ENCODE measurements around the gene DUSP5.
A peak's percentile ranks its signal among the peaks of the same experiment; 100 is the strongest.
"Not testable (repeated sequence)": the region's sequence is repeated elsewhere in the genome, so short reads cannot be mapped to it uniquely, and the experiment has no call there.

Gene DUSP5

DNA sequence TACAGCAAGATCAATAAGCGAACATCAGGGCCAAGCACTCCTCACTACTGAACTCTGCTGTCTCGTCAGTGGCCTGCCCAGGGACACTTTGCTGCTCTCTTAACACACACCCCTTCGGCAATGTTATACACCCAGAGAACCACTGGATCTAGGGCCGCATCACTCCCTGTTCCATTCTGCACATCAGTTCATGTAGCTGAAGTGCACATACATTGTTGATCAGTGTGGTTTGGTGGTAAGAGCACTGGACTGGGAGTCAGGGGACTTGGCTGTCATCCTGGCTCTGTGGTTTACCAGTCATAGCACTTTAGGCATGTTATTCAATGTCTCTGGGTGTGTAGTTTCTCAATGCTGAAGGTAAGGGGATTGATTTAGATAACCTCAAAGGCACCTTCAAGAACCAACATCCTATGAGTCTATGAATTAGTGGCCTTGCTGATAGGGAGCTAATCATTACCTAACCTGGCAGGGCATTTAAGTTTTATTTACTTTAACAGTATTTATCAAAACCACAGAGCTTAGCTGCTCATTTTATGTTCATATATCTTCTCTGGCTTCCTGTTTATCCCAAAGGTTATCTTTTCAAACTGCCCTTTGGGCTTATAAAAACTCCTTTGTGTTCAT lies 24.8 kb downstream of the DUSP5 start:
- DNase-seq (ENCODE audit: low spot score) = no peak

GRCh38 chr10:110523736-110524135 lies 26.0 kb downstream of the DUSP5 start:
- DNase-seq (ENCODE audit: low spot score) = no peak

DNA sequence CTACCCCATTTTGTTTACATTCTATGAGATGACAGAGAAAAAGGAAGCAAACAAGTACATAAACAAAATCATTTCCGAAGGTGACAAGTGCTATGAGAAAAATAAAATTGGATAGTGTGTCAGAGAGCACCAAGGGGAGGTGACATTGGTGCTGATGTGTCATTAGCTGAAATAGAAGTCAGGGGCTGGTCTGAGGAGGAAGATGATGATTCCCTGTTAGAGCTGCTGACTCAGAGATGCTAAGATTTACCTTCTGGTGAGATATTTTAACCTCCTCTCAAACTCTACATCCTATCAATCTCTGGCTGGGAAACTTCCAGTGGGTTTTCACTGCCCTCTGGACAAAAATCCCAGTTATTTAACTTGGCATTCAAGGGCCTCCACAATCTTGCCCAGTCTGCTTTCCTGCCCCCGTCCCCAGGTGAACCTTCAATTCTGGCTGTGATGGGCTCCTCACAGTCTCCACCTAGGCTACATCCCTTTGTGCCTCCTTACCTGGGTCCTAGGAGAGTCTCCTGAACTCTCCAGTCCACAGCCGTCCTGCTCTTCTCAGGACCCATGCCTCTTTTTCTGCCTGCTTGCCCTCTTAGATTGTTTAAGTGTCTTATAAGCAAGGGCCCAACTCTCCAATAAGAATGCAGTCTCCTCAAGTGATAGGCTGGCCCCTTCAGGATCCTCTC lies 26.6 kb downstream of the DUSP5 start:
- DNase-seq (ENCODE audit: low spot score) = no peak

DNA sequence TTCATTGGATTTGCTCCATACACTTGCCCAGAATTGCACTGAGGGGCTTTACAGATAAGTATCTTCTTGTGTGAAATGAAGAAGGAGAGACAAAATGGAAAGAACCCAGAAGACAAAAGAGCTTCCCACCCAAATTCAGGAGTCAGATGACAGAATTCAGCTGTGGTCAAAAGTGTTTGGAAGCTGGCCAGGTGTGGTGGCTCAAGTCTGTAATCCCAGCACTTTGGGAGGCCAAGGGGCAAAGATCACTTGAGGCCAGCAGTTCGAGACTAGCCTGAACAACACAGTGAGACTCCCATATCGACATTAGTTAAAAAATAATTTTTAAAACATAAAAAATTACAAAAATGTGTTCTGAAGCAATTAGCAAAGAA lies 27.1 kb downstream of the DUSP5 start:
- no peak for DNase-seq (ENCODE audit: low spot score)

- peak; percentile 70 for DNase-seq (ENCODE audit: low spot score)
Observed at GRCh38 chr10:110525349-110526260, 27.9 kb downstream of the DUSP5 start.

- DNase-seq (ENCODE audit: low spot score) = no peak
Observed at GRCh38 chr10:110527731-110528171, 30.0 kb downstream of the DUSP5 start.

DNA sequence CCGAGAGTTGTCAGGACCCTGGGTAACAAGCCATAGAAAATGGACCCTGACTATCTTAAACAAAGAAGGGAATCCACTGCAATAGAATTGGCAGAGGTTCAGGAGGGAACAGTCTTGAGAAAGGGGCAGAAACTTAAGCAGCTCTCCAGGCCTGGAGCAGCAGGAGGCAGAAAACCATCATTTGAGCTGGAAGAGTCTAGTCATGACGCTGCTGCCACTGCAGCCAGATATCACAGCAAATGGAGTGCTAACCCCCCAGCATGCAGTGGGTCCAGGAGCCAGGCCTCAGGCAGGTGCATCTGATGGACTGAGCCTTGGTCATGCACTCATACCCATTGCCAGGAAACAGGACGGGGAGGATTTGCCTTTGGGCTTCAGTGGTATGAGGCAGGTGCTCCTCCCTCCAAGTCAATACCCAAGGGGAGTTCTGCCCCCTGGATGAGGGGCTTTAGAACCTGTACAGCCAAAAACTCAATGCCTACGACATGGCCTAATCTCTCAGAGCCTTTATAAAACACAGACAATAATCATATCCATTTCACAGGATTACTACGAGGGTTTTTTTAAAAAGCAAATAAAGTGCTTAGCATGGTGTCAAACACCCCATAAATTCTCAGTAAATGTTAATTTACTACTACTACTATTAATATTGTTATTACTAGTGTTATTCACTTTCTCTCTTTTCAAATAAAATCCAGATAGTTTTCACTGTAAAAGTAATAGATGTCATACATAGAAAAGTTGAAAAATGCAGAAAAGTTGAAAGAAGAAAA lies 30.7 kb downstream of the DUSP5 start:
- no peak for DNase-seq (ENCODE audit: low spot score)

DNA sequence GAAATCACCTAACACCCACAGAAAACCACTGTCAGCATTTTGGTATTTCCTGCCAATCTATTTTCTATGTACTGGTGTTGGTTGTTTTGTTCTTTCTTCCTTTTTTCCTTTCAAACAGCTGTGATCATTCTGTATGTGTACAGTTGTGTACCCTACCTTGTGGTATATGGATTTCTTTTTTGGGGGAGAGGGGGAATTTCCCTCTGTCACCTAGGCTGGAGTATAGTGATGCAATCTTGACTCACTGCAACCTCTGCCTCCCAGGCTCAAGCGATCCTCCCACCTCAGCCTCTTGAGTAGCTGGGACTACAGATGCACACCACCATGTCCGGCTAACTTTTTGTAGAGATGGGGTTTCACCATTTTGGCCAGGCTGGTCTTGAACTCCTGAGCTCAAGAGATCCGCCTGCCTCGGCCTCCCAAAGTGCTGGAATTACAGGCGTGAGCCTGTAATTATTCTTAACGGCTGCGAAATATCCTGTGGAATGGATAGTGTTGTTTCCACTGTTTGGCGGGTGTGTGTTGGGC lies 31.4 kb downstream of the DUSP5 start:
- DNase-seq (ENCODE audit: low spot score) = not testable (repeated sequence)

GRCh38 chr10:110529596-110530011 lies 31.9 kb downstream of the DUSP5 start:
- DNase-seq (ENCODE audit: low spot score) = no peak

DNA sequence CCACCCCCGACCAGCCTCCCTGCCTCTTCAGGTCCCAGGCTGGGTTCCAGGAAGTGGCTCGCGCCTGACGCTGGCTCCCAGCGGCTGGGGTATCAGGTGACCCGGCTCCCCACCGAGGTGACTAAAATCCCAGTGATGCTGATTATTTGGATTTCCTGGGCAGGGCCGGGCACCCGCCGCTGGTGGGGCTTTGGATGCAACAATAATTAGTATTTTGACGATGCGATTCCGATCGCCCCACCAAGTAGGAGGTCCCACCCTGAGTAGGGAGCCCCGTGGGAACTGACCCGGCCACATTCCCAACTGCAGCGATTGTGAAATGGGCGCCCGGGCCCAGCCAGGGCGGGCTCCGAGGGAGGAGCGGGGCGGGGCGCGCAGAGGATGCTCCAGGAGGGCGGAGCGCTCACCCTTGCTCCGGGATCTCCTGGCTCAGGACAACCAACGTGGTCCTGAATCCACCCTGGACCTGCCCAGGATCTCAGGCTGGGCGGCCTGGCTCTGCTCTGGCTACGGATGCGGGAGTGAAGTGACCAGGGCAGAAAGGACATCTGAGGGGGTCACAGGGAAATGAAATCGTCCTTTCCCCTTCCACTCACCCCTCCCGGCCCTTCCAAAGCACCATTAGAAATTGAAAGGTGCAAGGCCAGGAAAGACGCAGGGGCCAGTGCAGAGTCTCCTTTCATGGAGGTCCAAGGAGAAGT lies 32.6 kb downstream of the DUSP5 start:
- DNase-seq (ENCODE audit: low spot score) = peak; percentile 83

DNA sequence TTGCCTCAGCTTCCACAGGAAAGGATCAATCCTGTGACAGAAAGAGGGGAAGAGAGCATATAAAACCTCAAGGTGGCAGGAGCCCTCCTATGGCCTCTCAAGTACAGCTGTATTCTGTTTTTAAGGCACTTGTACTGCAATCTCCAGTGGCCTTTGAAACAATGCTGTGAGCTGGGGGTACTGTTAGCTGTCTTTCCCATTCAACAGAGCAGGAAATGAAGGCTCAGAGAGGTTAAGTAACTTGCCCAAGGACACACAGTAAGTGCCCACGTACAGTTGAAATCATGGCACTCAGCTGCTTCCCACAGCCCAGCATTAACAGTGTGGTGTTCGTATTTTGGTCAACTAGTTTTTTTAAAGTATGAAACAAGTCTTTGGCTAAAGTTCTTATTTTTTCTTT lies 34.0 kb downstream of the DUSP5 start:
- no peak for DNase-seq (ENCODE audit: low spot score)

- not testable (repeated sequence) for DNase-seq (ENCODE audit: low spot score)
Observed at GRCh38 chr10:110532628-110533027, 34.9 kb downstream of the DUSP5 start.

DNA sequence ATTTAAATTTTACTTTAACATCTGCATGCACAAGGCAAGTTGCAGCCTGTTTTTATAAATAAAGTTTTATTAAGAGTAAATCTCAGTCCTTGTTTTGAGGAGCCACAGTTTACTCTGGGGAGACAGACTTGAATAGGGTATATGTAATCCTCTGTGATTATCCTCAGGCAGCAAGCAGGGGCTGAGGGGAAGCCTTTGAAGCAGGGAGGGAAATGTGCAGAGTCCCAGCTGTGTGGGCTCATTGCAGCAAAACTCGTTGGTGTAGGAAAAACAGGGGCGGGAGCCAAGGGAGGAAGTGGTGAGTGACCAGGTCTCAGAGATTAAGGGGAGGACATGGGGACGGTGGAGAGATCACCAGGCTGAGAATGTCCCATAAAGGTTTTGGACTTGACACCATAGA lies 35.4 kb downstream of the DUSP5 start:
- DNase-seq (ENCODE audit: low spot score) = no peak

- no peak for DNase-seq (ENCODE audit: low spot score)
Observed at GRCh38 chr10:110534571-110534970, 36.9 kb downstream of the DUSP5 start.

DNA sequence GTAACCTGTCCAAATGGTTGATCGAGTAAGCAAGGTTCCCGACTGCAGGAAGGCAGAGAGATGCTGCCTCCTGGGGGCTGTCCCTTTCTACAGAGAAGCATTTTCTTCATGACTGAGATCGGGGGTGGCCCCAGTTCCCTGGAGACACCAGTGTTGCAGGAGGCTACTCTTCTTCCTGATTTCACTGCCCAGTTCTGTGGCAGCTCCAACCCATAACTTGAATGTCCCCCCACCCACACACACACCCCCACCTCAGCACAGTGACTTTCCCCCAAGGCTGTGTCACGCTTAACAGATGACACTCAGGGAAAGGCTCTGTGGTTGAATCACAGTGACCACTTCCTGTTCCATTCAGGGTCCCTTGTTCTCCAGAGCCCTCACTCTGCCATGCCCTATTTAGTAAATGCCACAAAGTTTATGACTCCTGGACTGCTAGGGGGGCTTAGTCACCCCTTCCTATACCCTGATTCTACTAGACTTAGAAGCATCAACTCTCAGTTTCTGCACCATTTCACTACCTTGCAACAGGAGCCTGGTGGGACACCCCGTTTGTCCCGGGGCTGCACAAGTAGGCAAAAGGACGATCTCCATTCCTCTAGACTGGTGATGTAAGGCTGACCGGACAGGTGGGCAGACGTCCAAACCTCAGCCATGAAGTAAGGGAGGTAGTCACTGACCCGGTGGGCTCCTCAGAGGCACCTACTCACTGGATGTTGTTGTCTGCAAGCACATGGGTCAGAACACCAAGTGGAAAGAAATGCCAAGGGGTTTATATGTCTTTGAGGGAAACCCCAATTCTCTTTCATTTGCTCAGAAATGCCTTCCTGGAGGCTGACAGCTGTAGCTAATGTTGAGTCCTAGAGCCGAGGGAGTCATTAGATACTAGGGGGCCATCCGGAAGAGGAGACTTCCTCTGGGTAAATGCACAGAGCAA lies 38.5 kb downstream of the DUSP5 start:
- peak; percentile 55 for DNase-seq (ENCODE audit: low spot score)

- DNase-seq (ENCODE audit: low spot score) = no peak
Observed at GRCh38 chr10:110539091-110539490, 41.4 kb downstream of the DUSP5 start.

GRCh38 chr10:110540031-110540430 lies 42.3 kb downstream of the DUSP5 start:
- DNase-seq (ENCODE audit: low spot score) = no peak

- DNase-seq (ENCODE audit: low spot score) = peak; percentile 22
Observed at GRCh38 chr10:110544958-110545537, 47.3 kb downstream of the DUSP5 start.

DNA sequence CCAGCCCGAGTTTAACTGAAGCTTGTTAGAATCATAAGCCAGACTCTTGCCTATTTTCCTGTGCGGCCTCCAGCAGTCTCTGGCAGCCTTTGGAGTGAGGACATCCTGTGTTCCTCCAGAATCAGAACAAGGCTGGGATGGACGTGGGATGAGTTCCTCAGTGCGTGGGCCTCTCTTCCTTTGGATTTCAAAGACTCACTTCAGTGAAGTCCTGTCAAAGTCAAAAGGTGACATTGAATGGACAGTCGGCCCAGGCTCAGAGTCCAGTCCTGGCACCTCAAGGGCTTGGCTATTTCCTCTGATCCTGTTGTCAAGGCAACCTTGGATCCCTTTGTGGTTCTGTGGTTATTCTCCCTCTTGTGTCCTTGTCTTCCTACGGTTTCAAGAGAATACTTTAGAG lies 48.4 kb downstream of the DUSP5 start:
- DNase-seq (ENCODE audit: low spot score) = no peak

All from AG08395 (cell line).